H54 (cell line): Measurements from ENCODE around the gene CACNA1C.
A peak's percentile ranks its signal among the peaks of the same experiment; 100 is the strongest.

ENCODE experiments used
- DNase-seq: peaks from one replicate; pipeline ENCODE4 v3.0.0; 2011; ENCODE audit warnings: low spot score, mixed read lengths; ENCODE audit not compliant: insufficient read length
- FAIRE-seq: peaks from 3 replicates; lab custom pipeline; 2011; peaks lifted over from hg19 to GRCh38; lab: Jason Lieb, UNC
- POLR2A ChIP-seq: IDR thresholded peaks from 2 replicates; pipeline ENCODE4 v1.6.1; 2011; ENCODE audit warnings: low read depth, mild to moderate bottlenecking, low read length

Gene CACNA1C

DNA sequence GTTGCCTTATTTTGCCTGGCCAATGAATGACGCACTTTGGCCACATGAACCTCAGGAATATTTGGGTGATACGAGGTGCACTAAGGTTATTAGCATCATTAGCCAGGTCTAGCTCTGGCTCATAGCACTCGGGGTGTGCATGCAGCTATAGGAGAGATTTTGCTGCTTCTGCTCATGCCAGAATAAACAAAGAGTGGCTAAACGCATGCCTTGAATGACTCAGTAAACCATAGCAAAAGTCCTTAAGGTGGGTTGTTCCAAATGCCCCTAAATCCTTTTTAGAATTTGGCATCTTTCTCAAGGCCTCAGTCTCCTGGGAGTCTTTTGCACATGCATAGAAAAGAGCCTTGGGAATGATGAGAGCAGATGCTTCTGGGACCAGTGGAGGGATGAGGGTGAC, 398.2 kb downstream of the CACNA1C start:
- DNase-seq (peak; percentile 33), FAIRE-seq (no peak)
- no peak for TF ChIP-seq POLR2A

DNA sequence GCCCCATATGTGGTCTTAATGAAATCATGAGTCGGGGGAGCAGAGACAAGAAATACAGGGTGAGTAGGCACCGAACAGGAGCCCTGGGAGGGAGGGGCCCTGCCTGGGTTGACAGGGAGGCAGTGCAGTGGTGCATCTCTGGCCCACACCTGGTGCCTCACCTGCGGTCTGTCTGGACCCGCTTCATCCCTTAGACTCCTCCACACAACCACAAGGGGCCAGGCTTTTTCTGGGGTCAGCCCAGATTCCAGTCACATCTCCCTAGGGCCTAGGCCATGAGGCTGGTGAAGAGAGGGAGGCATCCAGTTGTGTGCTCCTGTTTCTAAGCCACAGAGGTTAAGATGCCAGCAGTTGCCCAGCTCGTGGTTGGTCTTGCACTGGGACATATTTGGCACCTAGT, 398.7 kb downstream of the CACNA1C start:
- FAIRE-seq: no peak
- DNase-seq: no peak
- no peak for TF ChIP-seq POLR2A

DNA sequence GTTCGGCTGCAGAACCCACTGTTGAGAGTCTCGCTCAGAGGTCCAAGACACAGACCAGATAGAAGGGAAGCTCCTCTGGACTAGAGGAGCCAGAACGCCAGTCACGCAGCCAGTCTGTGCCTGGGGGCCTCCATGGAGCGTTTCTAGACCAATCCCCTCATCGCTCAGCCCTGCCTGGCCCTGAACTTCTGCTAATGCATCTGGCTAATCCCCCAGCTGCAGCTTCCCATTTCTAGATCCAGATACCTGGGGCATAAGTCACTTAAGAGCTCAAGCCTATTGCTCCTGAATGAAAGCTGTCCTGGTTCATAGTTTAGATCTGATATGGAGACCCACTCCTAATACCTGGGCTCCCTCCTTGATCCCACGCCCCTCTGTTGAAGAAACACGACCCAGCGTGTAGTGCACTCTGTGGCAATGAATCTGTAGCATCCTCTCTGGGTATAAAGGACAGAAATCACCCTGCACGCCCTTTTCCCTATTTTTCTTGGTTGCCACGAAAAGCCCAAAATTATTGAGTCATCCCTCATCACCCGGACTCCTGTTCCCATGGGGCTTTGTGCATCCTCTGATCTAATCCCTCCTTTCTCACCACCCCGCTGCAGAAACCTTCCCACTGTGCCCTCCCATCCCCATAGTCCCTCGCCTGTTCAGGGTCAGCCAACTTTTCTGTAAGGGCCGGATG, 400.4 kb downstream of the CACNA1C start:
- TF ChIP-seq POLR2A: no peak
- no peak for FAIRE-seq
- DNase-seq: peak; percentile 29

DNA sequence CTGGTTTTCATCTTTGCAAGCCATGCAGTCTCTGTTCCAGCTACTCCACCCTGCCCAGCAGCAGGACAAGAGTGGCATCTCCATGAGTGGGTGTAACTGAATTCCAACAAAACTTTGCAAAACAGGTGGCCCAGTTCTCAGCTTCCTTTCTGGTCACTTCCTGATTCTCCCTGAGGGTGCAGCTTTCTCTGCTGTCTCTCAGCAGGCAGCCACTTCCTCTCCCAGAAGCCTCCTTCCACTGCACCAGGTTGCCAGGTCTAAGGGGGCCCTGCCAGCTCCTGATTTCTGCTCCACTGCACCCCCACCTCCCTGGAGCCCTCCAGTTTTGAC, 400.9 kb downstream of the CACNA1C start:
- FAIRE-seq: no peak
- TF ChIP-seq POLR2A: no peak
- no peak for DNase-seq

DNA sequence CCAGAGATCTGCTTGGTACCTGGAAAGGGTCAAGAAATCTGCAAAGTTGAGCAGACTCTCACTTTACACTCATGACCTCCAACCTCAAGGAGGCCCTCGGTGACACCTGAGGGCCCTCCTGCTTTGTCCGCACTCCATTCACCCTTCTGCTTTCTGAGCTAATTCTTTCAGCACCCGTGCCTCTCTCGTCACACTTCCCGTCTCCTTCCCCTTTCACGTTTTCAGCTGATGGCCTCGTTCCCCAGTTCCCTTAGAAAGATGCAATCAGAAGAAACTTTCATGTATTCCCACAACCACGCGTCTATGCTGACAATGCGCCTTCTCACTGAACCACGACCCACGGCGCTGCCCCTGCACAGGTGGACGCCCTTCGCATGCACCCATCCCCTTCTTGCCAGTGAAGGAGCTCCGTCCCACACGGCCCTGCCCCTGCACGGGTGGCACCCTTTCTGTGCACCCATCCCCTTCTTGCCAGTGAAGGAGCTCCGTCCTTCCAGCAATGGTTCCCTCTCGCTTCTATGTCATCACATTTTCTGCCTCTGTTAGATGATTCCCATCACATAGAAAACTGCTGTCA, 401.9 kb downstream of the CACNA1C start:
- DNase-seq: no peak
- TF ChIP-seq POLR2A: no peak
- FAIRE-seq: no peak

DNA sequence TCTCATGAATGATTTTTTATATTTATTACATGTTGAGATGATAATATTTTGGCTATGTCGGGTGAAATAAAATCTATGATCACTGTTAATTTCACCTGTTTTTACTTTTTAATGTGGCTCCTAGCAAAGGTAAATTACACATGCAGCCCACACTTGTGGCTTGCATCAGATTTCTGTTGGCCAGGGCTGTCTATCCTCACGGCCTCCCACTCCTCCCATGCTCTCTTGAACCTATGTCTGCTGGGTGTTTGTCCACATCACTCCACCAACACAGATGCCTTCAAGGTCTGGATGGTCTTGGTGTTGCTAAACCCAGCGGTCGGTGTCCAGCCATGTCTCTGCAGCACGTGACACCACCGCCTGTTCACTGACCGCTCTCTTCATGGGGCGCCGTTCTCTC, 402.6 kb downstream of the CACNA1C start:
- FAIRE-seq (no peak), DNase-seq (no peak)
- no peak for TF ChIP-seq POLR2A

DNA sequence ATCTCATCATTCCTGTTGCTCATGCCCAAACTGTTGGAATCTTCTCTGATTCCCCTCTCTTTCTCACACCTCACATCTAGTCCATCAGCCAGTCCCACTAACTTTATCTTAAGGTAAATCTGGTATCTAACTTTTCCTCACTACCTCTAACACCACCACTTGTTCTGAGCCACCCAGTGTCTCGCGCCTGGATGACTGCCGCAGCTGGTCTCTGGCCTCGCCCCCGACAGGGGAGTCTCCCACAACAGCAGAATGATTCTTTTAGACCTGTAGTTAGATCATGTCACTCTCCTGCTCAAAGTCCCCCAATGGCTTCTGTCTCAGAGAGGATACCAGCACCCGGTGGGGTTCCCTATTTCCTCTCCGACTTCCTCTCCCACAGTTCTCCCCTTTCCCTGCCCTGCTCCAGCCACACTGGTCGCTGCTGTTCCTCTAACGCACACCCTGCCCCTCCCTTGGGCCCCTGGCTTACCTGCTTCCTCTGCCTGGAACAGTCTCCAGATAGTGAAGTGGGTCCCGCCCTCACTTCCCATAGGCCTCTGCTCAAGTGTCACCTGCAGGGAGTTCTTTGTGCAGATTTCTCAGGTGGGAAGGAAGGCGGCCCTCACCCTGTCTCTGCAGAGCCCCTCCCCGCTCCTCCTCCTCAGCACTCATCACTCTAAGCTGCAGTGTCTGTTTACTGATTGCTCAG, 403.5 kb downstream of the CACNA1C start:
- TF ChIP-seq POLR2A: no peak
- DNase-seq: no peak
- no peak for FAIRE-seq

DNA sequence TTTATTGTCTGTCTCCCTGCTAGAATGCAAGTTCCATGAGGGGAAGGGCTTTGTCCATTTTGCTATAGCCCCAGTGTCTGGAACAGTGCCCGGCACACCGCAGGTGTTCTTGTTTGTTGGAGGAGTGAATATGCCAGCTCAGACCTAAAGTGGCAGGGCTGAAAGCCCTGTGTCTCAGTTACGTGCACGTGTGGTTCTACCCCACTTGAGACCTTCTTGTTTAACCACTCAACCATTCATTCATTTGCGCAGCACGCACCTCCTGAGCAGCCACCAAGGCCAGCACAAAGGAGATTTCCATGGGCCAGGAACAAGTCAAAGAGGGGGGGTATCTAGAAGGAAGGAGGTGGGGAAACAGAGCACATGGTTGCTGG, 404.0 kb downstream of the CACNA1C start:
- TF ChIP-seq POLR2A: no peak
- no peak for FAIRE-seq
- DNase-seq: no peak

DNA sequence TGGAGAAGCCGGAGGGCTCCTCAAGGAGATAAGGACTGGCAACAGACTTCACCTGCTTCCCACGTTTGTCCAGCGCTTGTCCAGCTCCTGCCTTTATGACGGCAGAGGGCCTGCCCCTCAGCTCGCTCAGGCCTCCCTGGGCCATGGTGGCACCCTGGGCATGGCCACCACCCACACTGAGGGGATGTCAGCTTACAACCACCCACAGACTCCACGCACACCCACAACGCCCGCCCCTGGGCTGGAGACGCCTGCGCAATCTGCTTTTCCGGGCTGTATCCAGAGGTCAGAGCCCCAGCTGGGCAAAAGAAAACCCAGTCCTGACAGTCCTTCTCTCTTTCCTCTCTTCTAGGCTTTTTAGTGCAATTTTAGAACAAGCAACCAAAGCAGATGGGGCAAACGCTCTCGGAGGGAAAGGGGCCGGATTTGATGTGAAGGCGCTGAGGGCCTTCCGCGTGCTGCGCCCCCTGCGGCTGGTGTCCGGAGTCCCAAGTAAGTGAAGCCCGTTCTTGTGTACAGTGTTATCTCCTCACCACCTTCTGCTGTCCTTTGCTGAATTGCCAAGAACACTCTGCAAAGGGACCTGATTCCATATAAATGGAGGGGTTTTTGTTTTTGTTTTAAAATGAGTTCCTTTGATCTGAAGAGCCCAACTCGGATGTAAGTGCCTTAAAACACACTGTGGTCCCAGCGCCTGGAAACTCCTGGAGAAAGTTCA, 404.6 kb downstream of the CACNA1C start:
- DNase-seq (no peak), FAIRE-seq (no peak)
- no peak for TF ChIP-seq POLR2A

DNA sequence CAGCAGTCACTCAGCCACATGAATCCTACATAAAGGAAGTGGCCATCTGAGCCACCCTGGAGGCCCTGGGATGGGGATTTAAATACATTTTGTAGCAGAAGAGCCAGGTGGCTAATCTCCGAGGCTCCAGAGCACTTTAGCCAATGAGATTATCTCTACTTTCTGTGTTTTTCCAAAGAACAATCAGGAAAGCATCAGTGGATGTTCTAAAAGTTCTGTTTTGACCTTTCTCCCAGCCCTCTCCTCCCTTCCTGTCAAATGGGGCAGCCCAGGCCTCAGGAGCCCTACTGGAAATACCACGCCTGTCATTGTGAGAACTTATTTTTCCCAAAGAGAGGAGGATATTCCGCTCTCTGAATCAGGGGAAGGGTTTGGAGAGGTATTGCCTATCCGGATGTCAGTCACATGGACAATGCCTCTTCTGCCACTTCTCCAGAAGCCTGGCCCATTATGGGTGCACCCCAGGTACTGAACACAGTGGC, 405.2 kb downstream of the CACNA1C start:
- no peak for TF ChIP-seq POLR2A
- no peak for FAIRE-seq
- DNase-seq: no peak

DNA sequence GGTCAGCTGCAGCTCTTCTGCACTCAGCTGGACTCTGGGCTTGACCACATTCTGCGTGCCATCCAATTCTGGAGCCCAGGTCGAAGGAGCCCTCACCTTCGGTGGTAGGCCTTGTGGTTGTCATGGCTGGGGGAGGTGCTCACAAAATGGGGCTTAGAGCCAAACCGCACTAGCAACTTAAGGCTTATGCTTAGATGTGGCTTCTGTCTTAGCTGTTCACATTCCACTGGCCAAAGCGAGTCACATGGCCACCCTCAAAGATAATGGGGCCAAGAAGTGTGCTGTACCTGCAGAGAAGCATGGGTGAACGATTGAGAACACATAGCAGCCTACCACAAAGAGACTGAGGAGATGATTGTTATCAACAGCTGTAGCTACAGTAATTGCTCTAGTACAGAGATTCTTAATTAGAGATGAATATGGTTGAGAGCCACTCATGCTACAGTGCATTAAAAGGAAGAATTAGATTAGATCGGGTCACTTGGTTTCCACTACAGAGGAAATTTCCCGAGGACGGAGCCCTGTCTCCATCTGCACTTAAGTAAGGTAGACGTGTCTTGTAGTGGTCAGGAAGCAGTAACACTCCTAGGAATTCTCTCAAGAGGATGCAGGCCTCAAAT, 407.4 kb downstream of the CACNA1C start:
- TF ChIP-seq POLR2A: no peak
- FAIRE-seq (no peak), DNase-seq (no peak)

DNA sequence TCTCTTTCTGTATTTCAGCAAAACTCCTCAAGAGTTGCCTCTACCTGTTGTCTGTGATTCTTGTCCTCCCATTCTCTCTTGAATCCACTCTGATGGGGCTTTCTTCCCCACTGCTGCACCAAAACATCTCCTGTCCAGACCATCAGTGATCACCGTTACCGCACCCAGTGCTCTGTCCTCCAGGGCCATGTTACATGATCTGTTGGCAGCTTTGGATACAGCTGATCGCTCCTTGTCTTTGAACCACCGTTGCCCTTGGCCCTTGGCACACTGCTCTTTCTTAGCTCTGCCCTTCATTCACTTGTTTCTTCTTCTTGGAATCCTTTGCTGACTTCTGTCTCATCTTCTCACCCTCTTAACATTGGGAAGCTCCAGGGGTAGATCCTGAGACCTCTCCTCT, 408.3 kb downstream of the CACNA1C start:
- no peak for TF ChIP-seq POLR2A
- DNase-seq (no peak), FAIRE-seq (no peak)

DNA sequence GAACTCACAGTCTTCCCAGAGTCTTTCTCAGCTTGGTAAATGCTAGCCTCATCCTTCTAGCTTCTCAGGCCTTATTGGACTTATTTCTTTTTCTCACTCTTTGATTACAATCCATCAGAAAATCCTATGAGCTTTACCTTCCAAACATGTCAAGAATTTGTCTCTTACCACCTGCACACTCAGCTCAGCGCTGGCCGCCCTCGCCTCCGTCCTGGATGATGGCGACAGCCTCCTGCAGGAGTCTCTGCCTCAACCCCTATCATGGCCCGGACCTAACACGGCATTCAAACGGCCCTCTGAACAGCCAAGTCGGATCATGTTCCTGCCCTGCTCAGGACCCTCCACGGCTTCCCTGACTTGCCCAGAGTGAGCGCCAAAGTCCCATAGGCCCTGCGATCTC, 408.9 kb downstream of the CACNA1C start:
- DNase-seq: no peak
- no peak for FAIRE-seq
- TF ChIP-seq POLR2A: no peak

DNA sequence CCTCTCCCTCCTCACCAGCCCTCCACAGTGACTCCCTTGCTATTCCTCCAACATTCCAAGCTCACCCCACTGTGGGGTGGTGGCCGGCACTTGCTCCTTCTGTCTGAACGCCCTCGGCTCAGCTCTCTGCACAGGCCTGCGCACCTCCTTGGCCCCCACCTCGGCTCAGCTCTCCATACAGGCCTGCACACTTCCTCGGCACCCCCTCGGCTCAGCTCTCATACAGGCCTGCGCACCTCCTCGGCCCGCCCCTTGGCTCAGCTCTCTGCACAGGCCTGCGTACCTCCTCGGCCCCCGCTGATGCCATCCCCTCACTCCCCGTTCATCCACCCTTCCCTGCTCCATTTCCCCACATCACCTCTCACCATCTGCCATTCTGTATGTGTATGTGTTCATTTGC, 409.3 kb downstream of the CACNA1C start:
- TF ChIP-seq POLR2A: no peak
- FAIRE-seq (no peak), DNase-seq (no peak)

DNA sequence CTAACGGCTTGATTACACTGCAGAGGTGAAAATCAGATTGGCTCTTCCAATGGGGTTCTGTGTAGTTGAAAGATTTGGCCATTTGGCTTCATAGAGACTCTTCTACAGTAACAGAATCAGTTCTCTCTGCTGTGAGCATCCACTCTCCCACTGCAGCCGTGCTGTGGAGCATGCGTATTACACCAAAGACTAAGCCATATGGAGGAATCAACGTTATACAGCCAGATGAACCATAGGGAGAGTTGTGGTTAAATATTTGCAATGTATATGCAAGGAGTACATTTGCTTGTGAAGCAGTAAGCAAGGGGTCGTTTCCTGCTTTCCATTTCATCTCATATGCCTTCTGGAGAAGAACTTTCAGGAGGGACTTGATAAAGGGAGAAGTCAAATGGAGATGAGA, 410.9 kb downstream of the CACNA1C start:
- FAIRE-seq (no peak), DNase-seq (no peak)

More for the DNA sequence above, 410.9 kb downstream of the CACNA1C start:
- no peak for TF ChIP-seq POLR2A
